ENCODE data around the gene GLYATL1.

- no peak for TF ChIP-seq USF1 (IDR thresholded peaks at IDR 0.05; ENCODE audit: borderline replicate concordance, extremely low read length, insufficient read depth, low read depth, low read length)
- no peak for TF ChIP-seq CTCF (IDR thresholded peaks at IDR 0.05 in 2 of 3, conservative IDR thresholded peaks at IDR 0.05 in 1 of 3; ENCODE audit: control insufficient read depth in 2 of 3, extremely low read depth in 1 of 3, insufficient read depth in 1 of 3, low read depth in 3 of 3, low read length in 3 of 3)
- no peak for TF ChIP-seq CREB1 (IDR thresholded peaks at IDR 0.05; ENCODE audit: low read depth)
- TF ChIP-seq POLR2A (IDR thresholded peaks at IDR 0.05; ENCODE audit: low read depth, low read length) = no peak
- TF ChIP-seq EZH2 (IDR thresholded peaks at IDR 0.05; ENCODE audit: borderline replicate concordance, control insufficient read depth, low read depth, low read length) = no peak
- no peak for TF ChIP-seq IRF3 (IDR thresholded peaks at IDR 0.05)
- TF ChIP-seq SUPT20H (IDR thresholded peaks at IDR 0.05; ENCODE audit: borderline replicate concordance, control insufficient read depth, low read depth, low read length) = no peak
- no peak for TF ChIP-seq BCLAF1 (IDR thresholded peaks at IDR 0.05)
These were observed 60.7 kb downstream of the GLYATL1 start for GRCh38 chr11:59000003-59000402.
